GM18526 (cell line): ENCODE results near the gene FAM20C.

Source experiments
- POLR2A ChIP-seq: IDR thresholded peaks from 3 replicates; pipeline ENCODE4 v1.6.1; 2011; ENCODE audit not compliant: insufficient read length; ENCODE audit errors: extremely low read depth

The FAM20C gene

DNA sequence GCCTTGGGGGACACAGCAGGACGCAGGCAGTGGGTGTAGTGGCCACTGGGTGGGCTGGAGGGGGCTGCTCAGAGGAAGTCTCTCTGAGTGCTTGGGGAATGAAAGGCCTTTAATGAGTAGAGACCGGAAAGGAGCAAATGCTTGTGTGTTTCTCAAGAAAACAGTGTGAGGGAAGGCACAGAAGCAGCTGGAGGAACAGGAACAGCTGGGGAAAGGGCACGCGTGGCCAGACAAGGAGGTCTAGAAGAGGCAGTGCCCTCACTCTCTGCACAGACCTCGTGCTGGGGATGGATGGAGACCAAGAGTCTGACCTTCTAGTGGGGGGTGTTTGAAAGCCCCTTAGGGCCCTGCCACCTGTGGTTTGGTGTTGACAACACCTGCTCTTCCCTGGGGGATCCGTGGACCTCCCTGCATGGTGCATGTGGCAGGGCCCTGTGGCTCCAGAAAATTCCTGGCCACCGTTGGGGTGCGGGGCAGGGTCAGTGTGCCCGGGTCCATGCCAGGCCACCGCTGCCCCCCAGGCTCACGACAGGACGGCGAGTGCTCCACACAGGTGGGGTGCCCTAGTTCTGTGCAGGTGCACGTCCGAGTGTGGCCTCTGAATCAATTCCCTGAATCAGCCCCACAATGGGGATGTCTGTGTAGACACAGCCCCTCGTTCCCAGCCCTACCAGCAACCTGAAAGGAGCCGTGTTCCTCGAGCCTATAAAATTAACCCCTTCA is 25.9 kb upstream of the FAM20C start:
- no peak for TF ChIP-seq POLR2A

DNA sequence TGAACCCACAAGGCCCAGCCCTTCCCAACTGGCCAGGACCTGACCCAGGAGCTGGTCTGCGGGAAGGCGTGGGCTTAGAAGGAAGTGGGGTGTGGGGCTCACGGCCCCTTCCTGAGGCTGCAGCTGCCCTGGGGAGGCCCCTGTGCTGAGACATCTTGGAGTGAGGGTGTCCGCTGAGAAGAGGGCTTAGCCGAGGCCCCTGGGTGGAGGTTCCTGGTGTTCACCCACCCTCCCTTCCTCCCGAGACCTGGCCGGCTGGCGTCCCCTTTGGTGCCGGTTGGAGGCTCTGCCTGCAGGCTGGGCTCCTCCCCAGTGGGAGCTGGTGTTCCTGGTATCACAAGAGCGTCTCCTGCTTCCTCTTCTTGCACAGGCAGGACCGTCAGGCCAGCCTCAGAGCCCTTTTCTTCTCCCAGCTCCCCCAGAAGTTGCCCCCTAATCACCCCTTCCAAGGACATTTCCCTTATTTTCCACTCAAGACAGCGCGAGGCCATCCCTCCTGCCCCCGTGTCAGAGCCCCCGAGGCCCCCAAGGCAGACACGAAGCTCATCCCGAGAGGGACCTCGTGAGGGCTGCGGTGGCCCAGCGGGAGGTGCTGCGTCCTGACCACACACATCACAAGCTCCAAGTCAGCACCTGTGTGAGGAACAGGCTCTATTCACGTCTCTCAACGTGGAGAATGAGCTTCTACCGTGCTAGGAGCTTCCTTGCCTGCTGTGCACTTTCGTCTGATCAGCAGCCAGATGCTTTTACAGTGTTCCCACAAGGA is 25.1 kb upstream of the FAM20C start:
- TF ChIP-seq POLR2A = no peak

DNA sequence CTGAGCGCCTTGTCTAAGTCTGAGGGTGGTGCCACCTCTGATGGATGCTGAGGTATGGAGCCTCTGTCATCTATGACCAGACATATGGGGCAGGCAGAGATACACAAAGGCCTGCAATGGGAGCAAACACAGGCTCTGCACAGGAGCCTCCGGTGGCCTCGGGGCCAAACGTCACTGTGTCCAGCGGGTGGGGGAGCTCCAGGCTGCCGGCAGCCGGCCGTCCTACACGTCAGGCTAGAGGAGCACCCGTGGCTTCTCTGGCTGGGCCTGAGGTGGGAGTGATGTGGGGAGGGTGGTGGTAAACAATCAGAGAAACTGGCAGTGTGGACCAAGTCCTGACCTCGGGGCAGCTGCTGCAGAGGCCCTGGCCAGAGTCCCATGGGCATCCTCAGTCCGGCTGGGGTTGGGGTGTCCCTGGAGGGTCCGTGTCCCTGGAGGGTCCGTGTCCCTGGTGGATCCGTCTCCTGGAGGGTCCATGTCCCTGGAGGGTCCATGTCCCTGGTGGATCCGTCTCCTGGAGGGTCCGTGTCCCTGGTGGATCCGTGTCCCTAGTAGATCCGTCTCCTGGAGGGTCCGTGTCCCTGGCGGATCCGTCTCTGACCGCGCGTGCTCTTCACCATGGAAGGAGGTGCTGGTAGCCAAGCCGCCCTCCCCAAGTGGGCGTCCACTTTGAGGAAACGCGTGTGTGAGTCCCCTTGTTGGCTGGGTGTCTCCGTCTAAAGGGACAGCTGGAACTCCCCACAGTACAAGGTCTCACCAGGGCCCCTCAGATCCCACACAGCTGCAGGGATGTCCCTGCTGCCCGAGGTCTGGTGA is 24.2 kb upstream of the FAM20C start:
- TF ChIP-seq POLR2A = no peak

DNA sequence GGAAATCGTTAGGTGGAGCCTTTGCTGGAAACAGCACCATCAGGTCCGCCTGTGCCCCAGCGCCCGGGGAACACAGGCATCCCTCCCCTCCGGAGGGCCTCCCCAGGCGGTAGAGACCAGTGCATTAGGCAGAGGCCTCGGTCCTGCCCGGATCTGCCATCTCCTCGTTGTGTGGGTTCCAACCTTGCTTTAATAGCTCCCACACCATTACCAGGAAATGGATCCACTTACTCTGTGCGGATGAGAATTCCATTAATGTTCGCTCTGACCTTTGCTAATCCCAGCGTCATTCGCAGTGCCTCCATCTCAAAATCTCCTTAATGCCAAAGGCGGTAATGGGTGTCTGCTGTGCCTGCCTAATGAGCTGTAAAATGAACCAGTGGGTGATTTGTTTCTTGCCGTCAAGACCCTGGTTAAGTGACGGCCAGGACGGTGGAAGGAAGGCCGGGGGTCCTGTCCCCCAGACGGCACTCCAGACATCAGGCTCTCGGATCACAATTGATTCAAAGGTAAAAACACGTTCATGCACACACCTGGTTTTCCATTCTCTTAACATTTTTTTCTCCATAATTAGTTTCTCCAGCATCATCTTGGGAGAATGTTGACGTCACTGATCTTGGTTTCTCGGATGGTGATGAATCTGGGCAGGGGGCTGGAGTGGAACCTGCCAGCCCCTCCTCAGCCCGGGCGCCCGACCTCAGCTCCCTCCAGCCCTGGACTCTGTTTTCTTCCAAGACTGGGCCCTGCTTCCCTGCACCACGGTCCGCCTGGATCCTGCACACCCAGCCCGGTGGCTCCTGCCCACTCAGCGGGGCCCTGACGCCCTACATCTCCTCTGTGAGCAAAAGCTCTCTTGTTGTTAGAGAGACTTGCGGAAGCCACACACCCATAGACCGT is 22.8 kb upstream of the FAM20C start:
- TF ChIP-seq POLR2A = no peak

DNA sequence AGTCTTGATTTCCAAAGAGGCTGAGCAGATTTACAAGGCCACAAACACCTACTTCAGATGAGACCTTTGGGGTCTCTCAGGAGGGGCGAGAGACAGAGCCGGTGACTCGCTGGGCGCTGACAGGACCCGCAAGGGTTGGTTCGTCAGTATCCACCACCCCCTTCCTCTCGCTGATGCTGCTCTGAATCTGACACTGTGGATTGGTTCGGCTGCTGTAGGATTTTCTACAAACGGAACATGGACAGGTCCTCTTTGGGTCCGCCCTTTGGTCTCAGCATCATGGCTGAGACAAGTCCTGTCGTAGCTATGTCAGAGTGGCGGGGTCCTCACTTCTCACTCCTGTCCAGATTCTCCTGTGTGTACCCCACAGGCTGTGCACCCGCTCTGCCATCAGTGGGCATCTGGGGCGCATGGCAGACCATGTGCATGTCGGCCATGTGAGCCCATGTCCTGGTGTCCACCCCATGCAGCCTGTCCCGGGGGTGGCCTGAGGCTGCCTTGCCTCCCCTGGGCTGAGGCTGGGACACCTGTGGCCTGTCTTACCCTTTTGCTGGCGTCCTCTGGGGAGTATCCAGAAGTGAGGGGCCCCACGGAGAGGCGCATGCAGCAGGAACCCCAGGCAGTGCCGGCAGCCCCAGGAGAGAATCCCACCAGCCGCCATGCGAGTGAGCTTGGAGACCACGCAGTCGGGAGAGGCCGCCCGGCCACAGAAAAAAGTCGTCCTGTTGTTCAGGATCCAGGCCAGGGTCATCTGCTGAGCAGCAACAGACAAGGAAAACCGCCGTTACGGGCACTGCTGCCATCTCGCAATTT is 21.6 kb upstream of the FAM20C start:
- no peak for TF ChIP-seq POLR2A

DNA sequence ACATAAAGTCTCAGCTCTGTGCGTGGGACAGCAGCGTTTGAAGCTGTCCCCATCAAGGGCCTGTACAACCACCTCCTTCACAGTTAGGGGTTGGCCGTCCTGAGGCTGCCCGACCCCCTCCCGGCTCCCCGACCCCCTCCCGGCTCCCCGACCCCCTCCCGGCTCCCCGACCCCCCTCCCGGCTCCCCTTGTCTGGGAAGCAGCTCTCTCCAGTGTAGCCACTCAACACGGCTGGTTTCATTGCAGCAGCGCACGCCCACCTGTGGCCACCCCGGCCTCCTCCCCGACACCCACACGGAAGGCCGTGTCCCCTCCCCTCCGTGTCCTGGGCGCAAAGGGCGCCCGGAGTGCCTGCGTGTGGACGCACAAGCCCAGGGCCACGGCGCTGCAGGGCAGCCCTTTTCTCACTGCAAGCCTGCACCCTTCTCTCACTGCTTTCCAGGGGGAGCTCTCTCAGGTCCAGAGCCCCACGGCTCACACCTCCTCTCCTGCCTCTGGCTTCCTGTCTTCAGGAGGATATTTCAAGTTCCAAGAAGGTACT is 20.9 kb upstream of the FAM20C start:
- no peak for TF ChIP-seq POLR2A

DNA sequence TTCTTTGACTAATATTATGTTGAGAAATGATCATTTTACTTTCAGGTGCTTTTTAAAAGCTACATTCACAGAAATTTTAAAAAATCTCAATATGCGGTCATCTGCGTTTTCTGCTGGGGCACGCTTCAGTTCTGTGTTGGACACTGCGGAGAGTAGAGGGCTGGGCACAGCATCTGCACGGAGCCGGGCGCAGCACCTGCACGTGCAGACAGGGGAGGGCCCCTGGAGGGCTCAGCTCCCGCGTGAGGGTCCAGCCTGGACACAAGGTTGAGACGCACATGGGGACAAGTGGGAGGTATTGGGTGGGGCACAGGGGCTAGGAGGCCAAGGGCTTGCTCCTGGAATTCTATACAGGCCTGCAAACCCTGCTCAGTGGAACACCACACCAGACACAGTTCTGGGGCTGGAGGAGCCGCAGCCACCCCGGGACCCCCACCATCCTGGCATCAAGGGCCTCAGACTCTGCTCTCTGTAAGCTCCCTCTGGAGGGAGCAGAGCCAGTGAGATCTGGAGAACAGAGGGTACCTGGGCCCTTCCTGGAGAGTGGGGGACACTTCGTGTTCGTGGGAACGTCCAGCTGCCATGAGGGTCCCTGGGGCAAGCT is 20.4 kb upstream of the FAM20C start:
- TF ChIP-seq POLR2A = no peak

DNA sequence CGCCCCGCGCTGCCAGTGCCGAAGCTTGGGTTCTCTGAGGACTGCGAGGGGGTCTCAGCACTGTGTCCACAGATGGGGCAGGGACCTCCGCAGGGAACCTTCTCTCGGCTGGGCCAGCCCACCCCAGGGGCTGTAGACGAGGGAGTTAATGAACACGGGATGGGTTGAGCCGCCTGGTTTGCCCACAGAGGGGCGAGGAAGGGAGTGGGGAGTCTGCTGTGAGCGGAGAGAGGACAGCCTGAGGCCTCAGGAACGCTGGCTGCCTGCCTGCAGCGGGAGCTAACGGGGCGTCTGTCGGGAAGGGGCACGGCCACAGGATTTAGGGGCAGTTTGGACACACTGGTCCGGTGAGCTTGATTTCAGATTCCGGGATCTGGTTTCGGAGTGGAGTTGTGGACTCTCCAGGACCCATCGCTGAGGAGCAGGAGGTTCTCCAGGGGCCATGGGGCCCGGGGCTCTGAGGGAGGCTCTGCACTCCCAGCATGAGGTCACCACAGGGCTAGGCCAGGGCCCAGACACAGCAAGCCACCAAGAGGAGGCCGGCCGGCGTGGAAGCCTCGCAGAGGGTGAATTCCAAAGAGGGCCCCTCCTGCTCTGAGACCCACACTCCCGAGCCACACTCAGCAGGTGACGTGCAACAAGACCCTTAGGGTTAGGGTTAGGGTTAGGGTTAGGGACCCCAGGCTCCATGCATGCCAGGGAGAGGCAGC is 19.0 kb upstream of the FAM20C start:
- TF ChIP-seq POLR2A = no peak

DNA sequence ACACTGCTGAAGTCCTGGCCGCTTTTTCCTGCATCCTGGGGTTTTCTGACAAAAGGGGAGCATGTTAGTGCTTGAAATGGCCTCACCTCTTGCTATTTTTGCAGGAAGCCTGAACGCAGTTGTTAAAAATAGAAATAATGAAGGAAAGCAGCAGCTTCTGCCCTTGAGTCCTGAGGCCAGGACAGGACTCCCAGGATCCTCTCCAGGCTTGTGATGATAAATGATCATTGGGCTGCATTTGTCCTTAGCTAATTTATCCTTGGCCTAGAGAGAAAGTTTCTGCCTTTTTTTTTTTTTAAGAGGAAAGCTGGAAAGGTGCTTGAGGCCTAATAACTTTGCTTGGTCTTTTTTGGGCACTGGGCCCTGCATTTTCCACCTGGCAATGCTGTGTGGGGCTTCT is 17.7 kb upstream of the FAM20C start:
- TF ChIP-seq POLR2A = no peak

DNA sequence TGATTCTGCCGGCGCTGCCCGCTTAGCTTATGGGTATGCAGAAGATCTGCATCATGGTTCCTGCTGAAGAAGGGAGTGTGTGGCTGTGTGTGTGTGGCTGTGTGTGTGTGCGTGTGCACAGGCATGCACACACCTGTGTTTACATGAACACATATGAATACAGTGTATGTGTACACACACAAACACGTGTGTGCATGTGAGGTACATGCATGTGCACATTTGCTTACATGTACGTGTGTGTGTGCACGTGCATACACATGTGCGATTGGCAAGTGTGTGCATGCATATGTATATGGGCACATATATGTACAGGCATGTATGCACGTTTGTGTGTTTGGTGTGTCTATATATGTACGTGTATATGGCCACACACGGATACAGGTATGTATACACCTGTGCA is 16.4 kb upstream of the FAM20C start:
- no peak for TF ChIP-seq POLR2A

DNA sequence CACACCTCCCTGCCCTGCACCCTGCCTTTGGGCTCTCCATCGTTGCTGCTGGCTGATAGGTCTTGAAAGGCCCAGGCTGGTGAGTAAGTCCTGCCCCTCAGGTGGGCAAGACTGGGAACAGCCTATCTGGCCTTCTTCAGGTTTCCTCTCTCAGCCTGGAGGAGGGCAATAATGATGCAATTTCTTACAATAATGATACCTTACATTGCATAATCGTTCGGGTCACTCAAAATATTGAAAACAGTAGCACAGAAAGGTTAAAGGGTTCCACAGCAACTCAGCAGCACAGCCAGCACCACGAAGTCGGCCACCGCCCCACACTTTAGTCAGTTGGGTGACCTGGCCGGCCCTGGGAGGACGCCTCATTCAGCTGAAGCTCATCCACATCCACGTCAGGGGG is 16.0 kb upstream of the FAM20C start:
- no peak for TF ChIP-seq POLR2A

DNA sequence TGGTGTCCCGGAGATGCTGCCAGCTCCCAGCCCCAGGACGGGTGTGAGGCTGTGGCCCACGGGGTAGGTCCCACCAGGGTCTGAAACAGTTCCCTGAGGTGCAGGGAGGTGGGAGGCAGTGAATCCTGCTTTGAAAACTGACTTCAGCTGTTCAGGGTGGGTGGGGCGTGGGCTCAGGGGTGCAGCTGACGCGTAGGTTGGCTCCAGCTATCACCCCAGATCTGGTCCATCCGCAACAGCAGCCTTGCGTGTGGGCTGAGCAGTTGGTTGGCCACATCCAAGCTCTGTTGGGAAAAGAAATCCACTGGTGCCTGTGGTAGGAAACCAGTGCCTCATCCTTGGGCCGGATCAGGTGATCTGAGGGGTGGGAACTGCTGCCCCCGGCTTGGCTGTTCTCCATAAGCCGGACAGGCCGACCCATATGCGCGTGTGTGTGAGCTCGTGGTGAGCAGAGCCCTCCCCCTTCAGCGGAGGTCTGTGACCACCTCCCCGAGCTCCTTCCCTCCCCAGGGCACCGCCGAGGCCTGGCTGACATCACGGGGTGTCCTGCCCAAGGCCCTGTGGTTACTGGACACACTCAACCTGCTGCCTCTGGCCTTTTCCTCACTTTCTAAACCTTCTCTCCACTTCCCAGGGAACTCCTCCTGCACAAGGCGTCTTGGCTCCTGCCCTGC is 15.4 kb upstream of the FAM20C start:
- TF ChIP-seq POLR2A = no peak
